WERI-Rb-1 (cell line): Measurements from ENCODE around the gene WWP2.

ENCODE experiments used
- DNase-seq: peaks from one replicate; pipeline ENCODE4 v3.0.0-alpha.2; 2020
- H3K27ac ChIP-seq: fragments of 250-450 bp; sonication (Bioruptor Pico); 2 replicates; pipeline ENCODE4 v1.5.1; 2020; ENCODE audit warnings: mild to moderate bottlenecking, moderate library complexity
- H3K27me3 ChIP-seq: fragments of 250-450 bp; sonication (Bioruptor Pico); 2 replicates; pipeline ENCODE4 v1.5.1; 2021; ENCODE audit warnings: mild to moderate bottlenecking, low read depth, moderate library complexity; ENCODE audit not compliant: insufficient read depth, severe bottlenecking
- H3K36me3 ChIP-seq: fragments of 250-450 bp; sonication (Bioruptor Pico); 2 replicates; pipeline ENCODE4 v1.5.1; 2020; ENCODE audit warnings: mild to moderate bottlenecking, moderate library complexity
- H3K4me3 ChIP-seq: 2 replicates; pipeline ENCODE4 v1.5.1; 2011; ENCODE audit warnings: low read depth, mild to moderate bottlenecking, control low read depth, low read length
- H3K9me3 ChIP-seq: fragments of 250-450 bp; sonication (Bioruptor Pico); 2 replicates; pipeline ENCODE4 v1.5.1; 2021; ENCODE audit warnings: mild to moderate bottlenecking, moderate library complexity; ENCODE audit not compliant: severe bottlenecking
- CTCF ChIP-seq: IDR thresholded peaks from 2 replicates; pipeline ENCODE4 v1.5.1; 2011; ENCODE audit warnings: low read depth, mild to moderate bottlenecking, control low read depth, inconsistent platforms, low read length

The WWP2 gene

GRCh38 chr16:69839240-69839688 is 77.1 kb downstream of the WWP2 start:
- DNase-seq, result no peak
- Histone ChIP-seq H3K9me3 (no peaks in the 10 kb centered on the region), H3K4me3 (no peak overlapping the region), H3K27me3 (no peaks in the 10 kb centered on the region), H3K36me3 (no peaks in the 10 kb centered on the region; the same call in 1 of the 2 replicates), H3K27ac (no peak overlapping the region)
- no peak for TF ChIP-seq CTCF

- H3K9me3 ChIP-seq, result no peaks in the 10 kb centered on the region
- no peak overlapping the region for H3K27ac ChIP-seq
- TF ChIP-seq CTCF, result no peak
- DNase-seq, result no peak
- H3K4me3 ChIP-seq, result no peak overlapping the region
- H3K36me3 ChIP-seq, result no peaks in the 10 kb centered on the region; the same call in 1 of the 2 replicates
- no peaks in the 10 kb centered on the region for H3K27me3 ChIP-seq
Measured at GRCh38 chr16:69839798-69840409, 77.8 kb downstream of the WWP2 start.

GRCh38 chr16:69840975-69841374 is 78.8 kb downstream of the WWP2 start:
- Histone ChIP-seq H3K27ac (no peak overlapping the region), H3K9me3 (no peaks in the 10 kb centered on the region), H3K36me3 (no peaks in the 10 kb centered on the region; the same call in 1 of the 2 replicates), H3K27me3 (no peaks in the 10 kb centered on the region), H3K4me3 (no peak overlapping the region)
- DNase-seq, result no peak
- TF ChIP-seq CTCF, result no peak

- H3K36me3 ChIP-seq, result no peaks in the 10 kb centered on the region; the same call in 1 of the 2 replicates
- DNase-seq, result no peak
- H3K27ac ChIP-seq, result no peak overlapping the region
- no peak overlapping the region for H3K4me3 ChIP-seq
- no peak for TF ChIP-seq CTCF
- H3K9me3 ChIP-seq, result no peaks in the 10 kb centered on the region
- no peaks in the 10 kb centered on the region for H3K27me3 ChIP-seq
Measured at GRCh38 chr16:69844441-69844840, 82.3 kb downstream of the WWP2 start.

GRCh38 chr16:69845181-69845580 is 83.0 kb downstream of the WWP2 start:
- Histone ChIP-seq H3K36me3 (no peaks in the 10 kb centered on the region), H3K9me3 (no peaks in the 10 kb centered on the region), H3K4me3 (no peak overlapping the region), H3K27ac (no peak overlapping the region), H3K27me3 (no peaks in the 10 kb centered on the region)
- no peak for TF ChIP-seq CTCF
- no peak for DNase-seq

GRCh38 chr16:69847643-69848042 is 85.5 kb downstream of the WWP2 start:
- Histone ChIP-seq H3K27ac (no peak overlapping the region), H3K9me3 (no peaks in the 10 kb centered on the region), H3K27me3 (no peaks in the 10 kb centered on the region), H3K4me3 (no peak overlapping the region), H3K36me3 (no peaks in the 10 kb centered on the region)
- TF ChIP-seq CTCF, result no peak
- no peak for DNase-seq
